SK-N-SH (cell line): ENCODE measurements around the gene BCAR1.

Experiments used
- CTCF ChIP-seq: fragments of 200-600 bp; sonication (generic); IDR thresholded peaks from 2 replicates; pipeline ENCODE4 v1.6.1; 2017; ENCODE audit warnings: antibody characterized with exemption, mild to moderate bottlenecking, moderate library complexity
- JUND ChIP-seq: IDR thresholded peaks from 2 replicates; pipeline ENCODE4 v1.4.0; 2012
- MAX ChIP-seq: IDR thresholded peaks from 2 replicates; pipeline ENCODE4 v1.4.0; 2012; ENCODE audit warnings: low read depth
- NRF1 ChIP-seq: IDR thresholded peaks from 2 replicates; pipeline ENCODE4 v1.6.1; 2012; ENCODE audit warnings: low read depth, mild to moderate bottlenecking, low read length
- PBX3 ChIP-seq: IDR thresholded peaks from 2 replicates; pipeline ENCODE4; 2012
- RAD21 ChIP-seq: IDR thresholded peaks from 2 replicates; pipeline ENCODE4 v1.6.1; 2012; ENCODE audit warnings: mild to moderate bottlenecking, low read length
- REST ChIP-seq: IDR thresholded peaks from 2 replicates; pipeline ENCODE4 v1.6.1; 2012; ENCODE audit warnings: mild to moderate bottlenecking, low read depth, low read length, moderate library complexity
- TAF1 ChIP-seq: IDR thresholded peaks from 2 replicates; pipeline ENCODE4 v1.6.1; 2012; ENCODE audit warnings: low read depth, mild to moderate bottlenecking, low read length, moderate library complexity, borderline replicate concordance
- ZBTB33 ChIP-seq: IDR thresholded peaks from 2 replicates; pipeline ENCODE4 v1.4.0; 2012; ENCODE audit warnings: low read depth, borderline replicate concordance

- TF ChIP-seq RAD21 (no peak), JUND (no peak), CTCF (no peak), TAF1 (no peak), REST (no peak), NRF1 (no peak), PBX3 (no peak), MAX (no peak), ZBTB33 (no peak)
Measured at GRCh38 chr16:75298267-75298666, 46.8 kb upstream of the BCAR1 start.
